HG03565 (cell line): Measurements from ENCODE around the gene MRPL17.
"Not testable (repeated sequence)": the region's sequence is repeated elsewhere in the genome, so short reads cannot be mapped to it uniquely, and the experiment has no call there.

Experiments
- ATAC-seq: cut with Tn5 transposase; IDR thresholded peaks from one replicate; pipeline ENCODE4 v1.9.1; 2021; ENCODE audit warnings: mild to moderate bottlenecking, moderate library complexity; ENCODE audit not compliant: unreplicated experiment

MRPL17 gene

DNA sequence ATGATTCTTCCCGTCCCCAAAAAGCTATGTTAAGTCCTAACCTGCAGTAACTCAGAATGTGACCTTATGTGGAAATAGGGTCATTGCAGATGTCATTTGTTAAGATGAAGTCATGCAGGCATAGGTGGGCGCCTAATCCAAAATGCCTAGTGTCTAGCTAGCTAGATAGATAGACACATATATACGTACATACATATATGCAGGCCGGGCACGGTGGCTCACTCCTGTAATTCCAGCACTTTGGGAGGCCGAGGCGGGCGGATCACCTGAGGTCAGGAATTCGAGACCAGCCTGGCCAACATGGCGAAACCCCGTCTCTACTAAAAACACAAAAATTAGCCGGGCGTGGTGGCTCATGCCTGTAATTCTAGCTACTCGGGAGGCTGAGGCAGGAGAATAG lies 928 bp upstream of the MRPL17 start:
- not testable (repeated sequence) for ATAC-seq

- no peak for ATAC-seq
Observed at GRCh38 chr11:6682591-6682935, 577 bp downstream of the MRPL17 start.

DNA sequence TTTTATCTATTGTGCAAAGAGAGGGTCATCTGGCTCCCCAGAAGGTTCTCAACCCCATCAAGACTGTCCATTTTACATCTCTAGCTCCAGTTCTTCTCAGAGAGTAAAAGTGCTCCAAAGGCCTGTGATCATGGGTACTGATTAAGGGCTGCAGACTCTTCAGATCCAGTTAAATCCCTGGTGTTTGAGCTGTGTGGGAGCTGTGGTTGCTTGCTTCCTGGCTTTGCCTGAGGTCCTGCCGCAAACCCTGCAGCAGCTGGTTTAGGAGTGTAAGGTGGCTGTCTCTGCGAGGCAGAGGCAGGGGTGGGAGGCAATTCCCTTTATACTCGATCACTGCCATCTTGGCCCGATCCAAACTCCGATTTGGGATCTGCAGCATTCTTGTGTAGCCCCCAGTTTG lies 1.2 kb downstream of the MRPL17 start:
- no peak for ATAC-seq

- no peak for ATAC-seq
Observed at GRCh38 chr11:6681505-6681904, 1.6 kb downstream of the MRPL17 start.

- no peak for ATAC-seq
Observed at GRCh38 chr11:6677018-6677417, 6.1 kb downstream of the MRPL17 start.

GRCh38 chr11:6674862-6675261 lies 8.3 kb downstream of the MRPL17 start:
- ATAC-seq = no peak

DNA sequence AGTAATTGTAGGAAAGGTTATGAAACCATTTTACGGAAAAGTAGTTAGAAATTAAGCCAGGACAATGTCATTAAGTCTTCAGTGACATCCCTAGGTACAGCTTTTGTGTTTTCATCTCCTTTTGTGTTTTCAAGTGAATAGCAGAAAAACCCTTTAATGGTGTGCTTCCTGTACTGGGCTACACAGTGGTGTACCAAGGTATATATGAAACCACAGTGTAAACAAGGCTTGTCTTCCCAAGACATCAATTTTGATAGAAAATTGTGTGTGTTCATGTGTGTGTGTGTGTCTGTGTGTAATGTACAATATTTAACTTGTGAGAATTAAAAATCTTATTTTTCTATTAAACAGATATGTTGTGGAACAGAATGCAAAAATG lies 8.9 kb downstream of the MRPL17 start:
- no peak for ATAC-seq

- ATAC-seq = no peak
Observed at GRCh38 chr11:6673523-6674218, 9.5 kb downstream of the MRPL17 start.

GRCh38 chr11:6671991-6672390 lies 11.1 kb downstream of the MRPL17 start:
- no peak for ATAC-seq

- no peak for ATAC-seq
Observed at GRCh38 chr11:6670202-6670830, 12.8 kb downstream of the MRPL17 start.

DNA sequence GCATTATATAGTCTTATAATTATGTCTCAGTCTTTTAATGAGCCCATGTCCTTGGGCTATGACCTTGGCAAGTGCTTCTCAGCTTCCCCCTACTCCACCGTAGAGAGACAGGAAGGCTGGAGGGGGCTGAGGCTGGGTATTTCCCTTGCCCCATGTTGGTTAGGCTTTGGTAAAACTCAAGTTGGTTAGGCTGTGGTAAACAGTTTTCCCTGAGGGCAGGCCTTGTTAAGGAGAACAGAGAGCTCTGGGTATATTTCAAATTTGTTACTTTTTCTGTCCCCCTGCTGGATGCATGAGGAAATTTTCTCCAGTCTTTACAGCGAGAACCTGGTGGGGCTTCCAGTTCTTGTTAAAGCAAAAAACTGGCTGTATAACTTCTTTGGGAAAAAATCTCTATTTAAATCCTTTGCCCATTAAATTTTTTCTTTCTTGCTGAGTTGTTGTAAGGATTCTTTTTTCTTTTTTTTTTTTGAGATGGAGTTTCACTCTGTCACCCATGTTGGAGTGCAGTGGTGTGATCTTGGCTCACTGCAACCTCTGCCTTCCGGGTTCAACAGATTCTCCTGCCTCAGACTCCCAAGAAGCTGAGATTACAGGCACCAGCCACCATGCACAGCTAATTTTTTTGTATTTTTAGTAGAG lies 15.3 kb downstream of the MRPL17 start:
- peak; percentile 41 for ATAC-seq

- no peak for ATAC-seq
Observed at GRCh38 chr11:6666302-6667183, 16.6 kb downstream of the MRPL17 start.

DNA sequence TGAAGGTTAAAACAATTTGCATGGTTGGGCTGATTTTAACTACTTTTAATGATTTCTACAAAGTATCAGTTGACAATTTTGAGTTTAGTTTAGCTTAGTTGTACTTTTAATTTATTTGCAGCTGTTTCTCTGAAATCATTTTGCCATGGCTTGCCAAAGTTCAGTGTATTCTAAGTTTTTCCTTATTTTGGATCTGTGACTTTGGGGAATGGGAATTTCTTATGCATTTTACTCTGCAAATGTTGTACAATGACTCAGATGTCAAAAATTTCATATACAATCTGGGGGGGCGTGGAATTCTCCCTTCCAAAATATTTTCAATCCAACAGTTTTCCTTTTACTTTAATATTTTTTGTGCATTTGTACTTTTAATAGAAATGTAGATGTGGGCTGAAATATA lies 18.6 kb downstream of the MRPL17 start:
- ATAC-seq = no peak

DNA sequence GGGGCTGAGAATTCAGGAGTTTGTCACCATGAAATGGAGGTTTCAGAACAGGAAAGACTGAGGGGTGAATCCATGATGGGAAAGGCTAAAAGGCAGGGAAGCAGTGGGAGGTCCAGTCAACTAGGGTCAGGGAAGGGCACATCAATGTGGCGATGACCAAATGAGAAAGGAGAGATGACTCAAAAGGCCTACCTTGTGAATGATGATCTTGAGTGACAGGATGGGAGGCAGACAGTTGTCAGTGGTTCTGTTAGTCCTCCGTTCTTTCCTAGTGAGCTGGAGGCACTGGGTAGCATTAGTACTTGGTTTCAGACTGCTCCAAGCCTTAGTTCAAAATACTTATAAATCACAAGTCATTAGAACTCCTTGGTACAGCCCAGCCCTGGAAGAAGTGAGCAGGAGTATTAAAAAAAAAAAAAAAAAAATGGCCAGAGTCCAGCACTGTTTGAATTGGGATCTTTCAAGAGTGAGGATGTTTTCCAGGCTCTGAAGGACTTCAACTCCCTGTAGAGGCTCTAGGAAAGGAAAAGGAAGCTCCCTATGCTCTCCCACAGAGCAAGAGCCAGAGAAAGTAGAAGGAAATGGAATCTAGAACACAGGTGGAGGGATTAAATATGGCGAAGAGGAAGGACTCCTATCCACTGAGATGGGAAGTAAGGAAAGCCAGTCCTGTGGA lies 19.2 kb downstream of the MRPL17 start:
- ATAC-seq = no peak

- ATAC-seq = no peak
Observed at GRCh38 chr11:6660712-6661111, 22.4 kb downstream of the MRPL17 start.

DNA sequence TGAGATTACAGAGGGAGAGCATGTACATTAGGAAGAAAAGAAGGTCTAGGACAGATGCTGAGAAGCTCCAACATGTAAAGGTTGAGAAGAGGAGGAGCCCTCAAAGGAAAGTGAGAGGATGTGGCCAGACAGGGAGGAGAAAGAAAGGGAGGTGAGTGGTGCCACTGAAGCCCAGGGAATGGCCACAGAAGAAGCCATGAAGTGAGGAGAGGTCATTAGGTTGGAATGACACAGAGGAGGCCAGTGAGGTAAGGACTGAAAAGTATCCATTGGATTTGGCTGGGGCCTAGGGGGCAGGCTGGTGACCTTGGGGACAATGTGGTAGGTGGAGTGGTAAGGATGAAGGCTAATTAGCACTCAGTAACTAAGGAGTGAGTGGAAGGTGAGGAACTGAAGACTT lies 24.5 kb downstream of the MRPL17 start:
- ATAC-seq = no peak

GRCh38 chr11:6657346-6657745 lies 25.8 kb downstream of the MRPL17 start:
- ATAC-seq = no peak

GRCh38 chr11:6656936-6657335 lies 26.2 kb downstream of the MRPL17 start:
- no peak for ATAC-seq

DNA sequence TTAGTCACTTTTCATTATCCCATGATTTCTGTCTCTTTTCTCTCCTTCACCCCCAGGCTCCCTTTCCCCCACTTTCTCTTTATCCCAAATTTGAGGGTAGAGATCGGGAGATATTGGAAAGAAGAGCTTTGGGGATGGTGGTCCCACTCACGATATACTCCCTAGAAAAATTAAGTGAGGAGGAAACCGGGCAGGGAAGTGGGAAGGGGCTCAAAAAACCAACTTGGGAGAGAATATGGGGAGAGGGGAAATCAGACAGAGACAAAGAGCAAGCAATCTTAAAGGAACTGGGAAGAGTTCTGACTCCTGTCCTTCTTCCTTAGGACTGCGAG lies 26.6 kb downstream of the MRPL17 start:
- no peak for ATAC-seq

GRCh38 chr11:6655790-6656583 lies 27.2 kb downstream of the MRPL17 start, which contains the start of gene DCHS1:
Gene DCHS1, minus strand, starts transcription at chr11:6655809. Its CDS starts 14,196 bp downstream, at chr11:6641613.
- no peak for ATAC-seq
